Thyroid gland (tissue), 4 donors: ENCODE results near the gene CRTC3.

ENCODE experiments used
- CTCF ChIP-seq, 6 experiments: fragments of 200-600 bp in 3 of 6; fragments of 450-650 bp in 3 of 6; sonication (generic) in 3 of 6; IDR thresholded peaks; one replicate each; pipeline ENCODE4 v1.5.1; 2016 to 2019; ENCODE audit warnings: antibody characterized with exemption in 6 of 6, mild to moderate bottlenecking in 2 of 6, inconsistent platforms in 1 of 6, moderate library complexity in 1 of 6
- POLR2A ChIP-seq, 2 donors: fragments of 450-650 bp; IDR thresholded peaks; one replicate each; pipeline ENCODE4 v1.6.1; 2017; ENCODE audit warnings: antibody characterized with exemption in 2 of 2, mild to moderate bottlenecking in 2 of 2, moderate library complexity in 1 of 2

GRCh38 chr15:90640862-90641261 lies 111.1 kb downstream of the CRTC3 start:
- no peak for TF ChIP-seq POLR2A (IDR thresholded peaks at IDR 0.05)
- no peak for TF ChIP-seq CTCF (IDR thresholded peaks at IDR 0.05)
